ENCODE data around the gene FKBP1B. TPM values are rescaled to one million over a fixed set of nuclear protein-coding genes. Genes with fewer than 3 reads are reported as not detected.

Gene FKBP1B
- polyA plus RNA-seq, 1 of the 3 experiments (the other 2 are of a cell fraction): 69.7 TPM

- H3K9ac ChIP-seq: peak within 1 kb of the TSS; percentile 76
- H3K9me2 ChIP-seq: no peaks in the 10 kb centered on the region
- H2AFZ ChIP-seq (ENCODE audit: low read depth): peak within 1 kb of the TSS; percentile 67; the same call in 1 of the 2 replicates
- H3F3A ChIP-seq (replicated peaks; ENCODE audit: insufficient read depth): peaks cover 27% of the 10 kb centered on the region
- POLR2A ChIA-PET: interaction anchor here (0.5 to 2.0 kb wide), 14 partner anchors 9 to 1177 kb away, joined by 3 to 25 read pairs (median 4); partner anchors contain the start of genes ATAD2B, FKBP1B, ITSN2 and PFN4
- H3K27me3 ChIP-seq (ENCODE audit: insufficient read depth): no peaks in the 10 kb centered on the region
- WGBS (ENCODE audit: low lambda C conversion rate): 2% methylated on average over 62 of the region's 64 CpGs
- H3K9me3 ChIP-seq: no peaks in the 10 kb centered on the region
- peak within 1 kb of the TSS; percentile 79 to 91 for H3K27ac ChIP-seq (ENCODE audit: low read depth in 2 of 2, low read length in 1 of 2)
- CTCF ChIA-PET: interaction anchor here (0.6 to 5.6 kb wide), 9 partner anchors 9 to 752 kb away, joined by 3 to 34 read pairs (median 4); partner anchors contain the start of genes ATAD2B, FKBP1B and TP53I3
- peak within 1 kb of the TSS; percentile 85 for H3K4me2 ChIP-seq
- H3K79me2 ChIP-seq (ENCODE audit: insufficient read depth): peaks cover 49% of the 10 kb centered on the region
- peak within 1 kb of the TSS; percentile 82 for H3K4me3 ChIP-seq (ENCODE audit: low read depth in 2 of 2, low read length in 1 of 2)
- H3K36me3 ChIP-seq (replicated peaks in 1 of 2; ENCODE audit: control insufficient read depth in 1 of 2, insufficient read depth in 2 of 2, low read length in 1 of 2): peaks cover 36 to 48% of the 10 kb centered on the region in 2 experiments
- DNase-seq: peak; percentile 96
- no peaks in the 10 kb centered on the region for H4K20me1 ChIP-seq (ENCODE audit: insufficient read depth)
- H3K4me1 ChIP-seq (ENCODE audit: control insufficient read depth in 1 of 2, insufficient read depth in 2 of 2, low read depth in 1 of 2, low read length in 1 of 2): peaks cover 7% of the 10 kb centered on the region in 2 experiments; a peak in 2 of 4 replicates
- TF ChIP-seq TAF1 (IDR thresholded peaks at IDR 0.05; ENCODE audit: borderline replicate concordance, low read depth, low read length): peak; percentile 90
- TF ChIP-seq, protein P1, sequence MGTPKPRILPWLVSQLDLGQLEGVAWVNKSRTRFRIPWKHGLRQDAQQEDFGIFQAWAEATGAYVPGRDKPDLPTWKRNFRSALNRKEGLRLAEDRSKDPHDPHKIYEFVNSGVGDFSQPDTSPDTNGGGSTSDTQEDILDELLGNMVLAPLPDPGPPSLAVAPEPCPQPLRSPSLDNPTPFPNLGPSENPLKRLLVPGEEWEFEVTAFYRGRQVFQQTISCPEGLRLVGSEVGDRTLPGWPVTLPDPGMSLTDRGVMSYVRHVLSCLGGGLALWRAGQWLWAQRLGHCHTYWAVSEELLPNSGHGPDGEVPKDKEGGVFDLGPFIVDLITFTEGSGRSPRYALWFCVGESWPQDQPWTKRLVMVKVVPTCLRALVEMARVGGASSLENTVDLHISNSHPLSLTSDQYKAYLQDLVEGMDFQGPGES (IDR thresholded peaks at IDR 0.05; ENCODE audit: low read depth, low read length): peak; percentile 56
- 0 out of 2 replicates have a peak, but pooled peaks have one; percentile 34 for TF ChIP-seq GATA2 (CRISPR knock-in tag; IDR thresholded peaks at IDR 0.05)
- no peak for TF ChIP-seq SMC3 (IDR thresholded peaks at IDR 0.05; ENCODE audit: low read depth, low read length)
- peak; percentile 31; the same call in 1 of the 2 replicates for TF ChIP-seq JUND (IDR thresholded peaks at IDR 0.05)
- TF ChIP-seq, protein P2, sequence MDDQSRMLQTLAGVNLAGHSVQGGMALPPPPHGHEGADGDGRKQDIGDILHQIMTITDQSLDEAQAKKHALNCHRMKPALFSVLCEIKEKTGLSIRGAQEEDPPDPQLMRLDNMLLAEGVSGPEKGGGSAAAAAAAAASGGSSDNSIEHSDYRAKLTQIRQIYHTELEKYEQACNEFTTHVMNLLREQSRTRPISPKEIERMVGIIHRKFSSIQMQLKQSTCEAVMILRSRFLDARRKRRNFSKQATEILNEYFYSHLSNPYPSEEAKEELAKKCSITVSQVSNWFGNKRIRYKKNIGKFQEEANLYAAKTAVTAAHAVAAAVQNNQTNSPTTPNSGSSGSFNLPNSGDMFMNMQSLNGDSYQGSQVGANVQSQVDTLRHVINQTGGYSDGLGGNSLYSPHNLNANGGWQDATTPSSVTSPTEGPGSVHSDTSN (IDR thresholded peaks at IDR 0.05): peak; percentile 81
- TF ChIP-seq, protein P3, sequence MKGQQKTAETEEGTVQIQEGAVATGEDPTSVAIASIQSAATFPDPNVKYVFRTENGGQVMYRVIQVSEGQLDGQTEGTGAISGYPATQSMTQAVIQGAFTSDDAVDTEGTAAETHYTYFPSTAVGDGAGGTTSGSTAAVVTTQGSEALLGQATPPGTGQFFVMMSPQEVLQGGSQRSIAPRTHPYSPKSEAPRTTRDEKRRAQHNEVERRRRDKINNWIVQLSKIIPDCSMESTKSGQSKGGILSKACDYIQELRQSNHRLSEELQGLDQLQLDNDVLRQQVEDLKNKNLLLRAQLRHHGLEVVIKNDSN (IDR thresholded peaks at IDR 0.05; ENCODE audit: borderline replicate concordance, low read depth): no peak
- TF ChIP-seq TEAD4 (IDR thresholded peaks at IDR 0.05; ENCODE audit: borderline replicate concordance, insufficient read depth): peak; percentile 39; the same call in 1 of the 2 replicates
- peak; percentile 5; the same call in 1 of the 2 replicates for TF ChIP-seq MEF2A (IDR thresholded peaks at IDR 0.05; ENCODE audit: borderline replicate concordance, low read depth)
- peak; percentile 85 for TF ChIP-seq MXI1 (IDR thresholded peaks at IDR 0.05; ENCODE audit: low read depth, low read length)
- peak; percentile 97 for TF ChIP-seq CHD2 (IDR thresholded peaks at IDR 0.05; ENCODE audit: low read length, partially characterized antibody)
- peak; percentile 98 for TF ChIP-seq ELF1 (IDR thresholded peaks at IDR 0.05)
- TF ChIP-seq NFIC (IDR thresholded peaks at IDR 0.05; ENCODE audit: borderline replicate concordance): peak; percentile 70; the same call in 1 of the 2 replicates
- 0 out of 2 replicates have a peak, but pooled peaks have one; percentile 41 for TF ChIP-seq REST (IDR thresholded peaks at IDR 0.05; ENCODE audit: low read depth, low read length)
- TF ChIP-seq CTCF (IDR thresholded peaks at IDR 0.05): no peak
- TF ChIP-seq USF2 (IDR thresholded peaks at IDR 0.05; ENCODE audit: borderline replicate concordance, low read depth, low read length): no peak
- TF ChIP-seq RXRA (IDR thresholded peaks at IDR 0.05; ENCODE audit: borderline replicate concordance, low read depth): no peak
- peak; percentile 87 for TF ChIP-seq RCOR1 (IDR thresholded peaks at IDR 0.05; ENCODE audit: low read length)
These were observed 26.6 kb downstream of the FKBP1B start, which contains the start of gene SF3B6 for GRCh38 chr2:24075915-24076848. Gene SF3B6 (minus strand): TSS chr2:24076326. CDS start chr2:24076229, 97 bp downstream.
